ENCODE measurements around the gene FBXO31. TPM values are rescaled to one million over a fixed set of nuclear protein-coding genes. Genes with fewer than 3 reads are reported as not detected.

The FBXO31 gene
- total RNA-seq, 1 experiment from 2014 or later, result 11.9 TPM

DNA sequence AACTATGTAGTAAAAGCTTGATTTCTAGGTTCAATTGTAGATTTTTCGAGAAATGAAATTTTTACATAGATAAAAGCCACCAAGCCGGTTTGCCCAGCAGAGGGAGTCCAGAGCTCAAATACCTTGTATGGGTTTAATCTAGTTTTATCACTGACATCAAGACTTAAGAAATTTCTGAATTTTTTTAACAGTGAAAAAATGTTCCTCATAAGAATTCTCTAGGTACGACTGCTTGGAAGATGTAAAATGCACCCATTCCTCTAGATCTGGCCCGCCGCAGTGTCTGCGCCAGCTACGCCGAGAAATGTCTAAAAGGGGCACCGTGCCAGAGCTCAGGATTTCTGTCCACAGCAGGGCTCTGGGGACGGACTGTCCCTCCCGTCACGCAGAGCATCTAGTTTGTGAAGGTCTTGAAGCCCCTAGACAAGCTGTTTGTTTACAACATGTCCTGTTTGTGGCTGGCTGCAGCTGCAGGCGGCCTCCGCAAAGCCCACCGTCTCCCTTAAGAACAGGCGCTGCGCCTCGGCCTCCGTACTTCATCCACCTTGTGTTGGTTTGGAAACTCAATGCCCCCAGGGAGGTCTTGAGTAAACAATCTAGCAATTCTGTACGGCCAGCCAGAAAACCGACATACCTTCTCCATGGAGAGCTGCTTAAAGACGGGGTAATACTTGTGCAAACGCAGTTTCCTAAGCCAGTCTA, 33.4 kb upstream of the FBXO31 start:
- no peaks in the 10 kb centered on the region for H3K4me1 ChIP-seq
- peak; percentile 11 to 32 for DNase-seq
- H3K9me3 ChIP-seq (replicated peaks), result no peaks in the 10 kb centered on the region
- H3K4me3 ChIP-seq, result no peak overlapping the region
- H3K36me3 ChIP-seq, result no peaks in the 10 kb centered on the region
- H3K27ac ChIP-seq, result no peak overlapping the region
- H3K27me3 ChIP-seq, result no peaks in the 10 kb centered on the region

DNA sequence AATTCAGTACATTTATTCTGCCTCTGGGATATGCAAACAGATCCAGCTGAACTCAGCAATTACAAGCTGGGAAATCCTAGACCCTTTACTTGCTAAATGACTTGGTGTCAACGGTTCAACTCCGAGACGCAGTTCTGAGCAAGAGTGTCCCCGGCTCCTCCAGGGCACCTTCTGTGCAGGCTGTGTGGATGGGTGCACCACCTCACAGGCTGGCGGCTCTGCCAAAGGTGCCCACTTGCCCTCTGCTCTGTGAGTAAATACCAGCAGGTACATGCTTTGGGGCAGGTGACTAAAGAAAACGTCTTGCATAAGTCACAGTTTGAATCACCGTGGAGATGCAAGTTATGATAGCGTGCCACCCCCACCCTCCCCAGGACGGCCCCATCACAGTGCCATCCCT, 31.9 kb upstream of the FBXO31 start:
- Histone ChIP-seq H3K4me1 (no peaks in the 10 kb centered on the region), H3K36me3 (no peaks in the 10 kb centered on the region), H3K27me3 (no peaks in the 10 kb centered on the region), H3K4me3 (no peak overlapping the region), H3K9me3 (replicated peaks) (no peaks in the 10 kb centered on the region), H3K27ac (no peak overlapping the region)
- no peak for DNase-seq

DNA sequence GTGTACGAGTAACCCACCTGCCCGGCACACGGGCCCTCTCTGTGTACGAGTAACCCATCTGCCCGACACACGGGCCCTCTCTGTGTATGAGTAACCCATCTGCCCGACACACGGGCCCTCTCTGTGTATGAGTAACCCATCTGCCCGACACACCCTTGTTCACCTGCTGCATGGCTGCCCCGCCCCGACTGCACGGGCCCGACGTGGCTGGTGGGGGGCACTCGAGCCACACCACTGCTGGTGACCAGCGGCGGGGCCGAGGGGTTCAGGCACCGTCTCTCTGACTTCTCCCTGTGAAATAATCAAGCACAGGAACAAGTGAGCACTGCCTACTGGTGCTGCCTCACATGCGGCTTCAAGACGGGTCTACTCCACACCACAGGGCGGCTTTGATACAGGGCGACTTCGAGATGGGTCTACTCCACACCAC, 30.7 kb upstream of the FBXO31 start:
- no peak overlapping the region for H3K4me3 ChIP-seq
- no peaks in the 10 kb centered on the region for H3K4me1 ChIP-seq
- no peaks in the 10 kb centered on the region for H3K27me3 ChIP-seq
- no peak overlapping the region for H3K27ac ChIP-seq
- no peak for DNase-seq
- H3K9me3 ChIP-seq (replicated peaks), result no peaks in the 10 kb centered on the region
- H3K36me3 ChIP-seq, result no peaks in the 10 kb centered on the region

DNA sequence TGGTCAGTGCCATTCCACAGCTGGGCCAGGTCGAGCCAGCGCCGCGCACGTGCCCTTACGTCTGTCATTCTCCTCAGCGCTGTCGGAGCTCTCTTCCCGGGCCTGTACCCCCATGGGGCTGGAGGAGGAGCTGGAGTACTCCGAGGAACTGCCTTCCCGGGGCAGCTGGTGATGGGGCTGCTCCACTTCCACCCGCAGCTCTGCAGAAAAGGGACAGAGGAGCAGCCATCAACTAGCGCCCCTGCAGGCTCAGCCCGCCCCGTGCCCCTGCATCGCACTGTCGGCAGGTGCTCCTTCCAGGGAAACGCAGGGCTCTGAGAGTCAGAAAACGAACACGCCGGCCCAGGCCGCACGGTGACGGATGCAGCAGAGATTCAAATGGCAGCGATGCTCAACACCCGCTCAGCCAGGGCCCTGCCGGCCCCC, 29.4 kb upstream of the FBXO31 start:
- DNase-seq, result no peak

DNA sequence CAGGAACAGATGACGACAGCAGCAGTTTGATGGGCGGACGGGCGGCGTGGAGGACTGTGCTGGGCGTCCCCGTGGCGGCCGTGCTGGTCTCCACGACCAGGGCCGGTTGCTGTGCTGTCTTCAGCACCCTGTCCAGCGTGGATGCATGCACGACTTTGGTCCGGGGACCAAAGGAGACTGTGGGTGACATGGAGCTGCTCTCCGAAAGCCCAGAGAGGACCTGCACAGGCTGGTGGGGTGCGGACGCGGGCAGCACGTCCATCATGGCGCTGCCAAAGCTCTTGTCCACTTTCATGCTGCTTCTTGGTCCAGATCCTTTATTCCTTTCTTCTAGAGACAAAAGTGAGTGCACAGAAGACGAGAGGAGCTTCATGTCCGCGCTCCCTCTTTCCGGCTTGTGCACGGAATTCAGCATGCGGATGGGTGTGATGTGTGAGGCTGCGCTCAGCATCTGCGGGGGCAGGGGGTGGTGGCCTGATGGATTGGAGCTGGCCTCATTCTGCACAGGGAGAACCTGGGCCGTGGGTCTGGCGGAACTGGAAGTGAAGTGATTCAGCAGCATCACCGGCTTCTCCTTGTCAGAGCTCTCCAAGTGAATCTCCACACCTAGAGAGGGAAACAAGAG, 28.9 kb upstream of the FBXO31 start:
- no peaks in the 10 kb centered on the region for H3K4me1 ChIP-seq
- no peak for DNase-seq
- no peak overlapping the region for H3K27ac ChIP-seq
- no peaks in the 10 kb centered on the region for H3K27me3 ChIP-seq
- no peak overlapping the region for H3K4me3 ChIP-seq
- H3K36me3 ChIP-seq, result no peaks in the 10 kb centered on the region
- H3K9me3 ChIP-seq (replicated peaks), result no peaks in the 10 kb centered on the region

More for the DNA sequence above, 29.4 kb upstream of the FBXO31 start:
- Histone ChIP-seq H3K27ac (no peak overlapping the region), H3K9me3 (replicated peaks) (no peaks in the 10 kb centered on the region), H3K36me3 (no peaks in the 10 kb centered on the region), H3K27me3 (no peaks in the 10 kb centered on the region), H3K4me1 (no peaks in the 10 kb centered on the region), H3K4me3 (no peak overlapping the region)

DNA sequence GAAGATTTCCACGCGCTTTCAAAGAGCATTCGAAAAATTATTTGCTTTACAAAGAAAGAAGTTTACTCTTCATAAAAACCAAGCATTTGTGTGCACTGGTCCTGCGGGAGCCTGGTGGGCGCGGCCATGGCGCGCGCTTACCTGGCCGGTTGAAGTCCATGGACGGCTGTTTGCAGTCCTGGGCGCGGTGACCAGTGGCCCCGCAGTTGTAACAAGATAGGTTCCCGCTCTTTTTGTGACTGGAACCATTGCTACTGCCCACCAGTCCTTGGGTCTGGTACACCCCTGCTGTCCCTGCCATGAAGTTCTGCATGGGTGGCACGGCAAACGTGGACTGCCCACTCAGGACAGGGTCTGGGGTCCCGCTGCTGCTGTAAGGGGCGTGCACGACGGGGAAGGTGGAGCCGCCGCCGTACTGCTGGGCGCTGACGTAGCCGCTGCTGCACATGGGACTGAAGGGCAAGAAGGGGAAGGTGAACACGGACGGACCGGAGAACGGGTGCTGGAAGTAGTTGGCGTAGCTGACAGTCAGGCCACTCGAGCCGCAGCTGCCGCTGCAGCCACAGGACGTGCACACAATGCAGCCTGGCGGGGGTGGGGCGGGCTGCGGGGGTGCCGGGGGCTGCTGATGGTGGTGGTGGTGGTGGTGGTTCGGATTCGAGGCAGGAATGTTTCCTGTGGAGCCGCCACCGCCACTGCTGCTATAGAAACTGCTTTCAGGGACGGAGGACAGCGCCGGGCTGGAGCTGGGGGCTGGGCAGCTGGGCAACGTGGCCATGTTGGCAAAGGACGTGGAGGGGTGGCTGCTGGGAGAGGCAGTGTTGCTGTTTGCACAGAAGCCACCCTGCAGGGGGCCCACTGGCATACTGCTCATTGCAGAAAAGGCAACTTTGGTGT, 28.0 kb upstream of the FBXO31 start:
- Histone ChIP-seq H3K27ac (no peak overlapping the region), H3K4me1 (no peaks in the 10 kb centered on the region), H3K36me3 (no peaks in the 10 kb centered on the region), H3K4me3 (no peak overlapping the region), H3K27me3 (no peaks in the 10 kb centered on the region), H3K9me3 (replicated peaks) (no peaks in the 10 kb centered on the region)
- DNase-seq, result no peak

DNA sequence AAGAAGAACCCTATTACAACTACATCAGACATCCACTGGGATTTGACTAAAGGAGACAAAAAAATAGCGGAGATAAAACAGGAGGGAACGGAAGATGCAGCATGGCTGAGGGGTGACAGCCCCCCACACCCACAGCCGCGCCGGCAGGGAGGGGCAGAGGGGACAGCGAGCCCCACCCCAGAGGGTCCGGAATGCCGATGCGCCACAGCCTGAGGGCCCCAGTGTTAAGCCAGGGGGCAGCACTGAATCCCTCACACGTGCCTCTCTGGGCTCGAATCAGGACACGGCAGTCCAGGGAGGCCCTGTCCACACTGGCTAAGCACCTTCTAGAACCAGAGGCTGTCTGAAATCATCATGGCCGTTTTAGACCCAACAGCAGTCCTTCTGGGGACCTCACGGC, 27.4 kb upstream of the FBXO31 start:
- no peaks in the 10 kb centered on the region for H3K36me3 ChIP-seq
- H3K4me3 ChIP-seq, result no peak overlapping the region
- H3K4me1 ChIP-seq, result no peaks in the 10 kb centered on the region
- no peaks in the 10 kb centered on the region for H3K27me3 ChIP-seq
- no peak for DNase-seq
- H3K27ac ChIP-seq, result no peak overlapping the region
- no peaks in the 10 kb centered on the region for H3K9me3 ChIP-seq (replicated peaks)

DNA sequence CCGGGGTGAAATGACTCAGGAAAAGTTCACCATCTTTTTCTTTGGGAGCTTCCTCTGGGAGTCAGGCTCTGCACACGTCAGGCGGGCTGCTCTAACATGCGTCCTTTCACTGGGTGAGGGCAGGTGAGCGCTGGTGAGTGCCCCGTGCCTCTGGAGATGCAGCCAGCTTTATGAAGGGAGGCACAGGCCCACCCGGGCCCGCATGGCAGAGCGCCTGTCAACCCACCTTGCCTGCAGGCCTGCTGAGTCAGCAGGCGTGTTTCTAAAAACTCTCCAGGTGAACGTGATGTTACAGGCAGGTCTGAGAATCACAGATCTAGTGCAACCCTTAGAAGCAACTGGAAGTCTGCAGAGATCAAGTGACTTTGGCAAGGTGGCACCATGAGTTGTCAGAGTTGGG, 27.0 kb upstream of the FBXO31 start:
- no peaks in the 10 kb centered on the region for H3K27me3 ChIP-seq
- no peak overlapping the region for H3K27ac ChIP-seq
- H3K4me1 ChIP-seq, result no peaks in the 10 kb centered on the region
- no peaks in the 10 kb centered on the region for H3K36me3 ChIP-seq
- no peaks in the 10 kb centered on the region for H3K9me3 ChIP-seq (replicated peaks)
- DNase-seq, result no peak
- H3K4me3 ChIP-seq, result no peak overlapping the region

DNA sequence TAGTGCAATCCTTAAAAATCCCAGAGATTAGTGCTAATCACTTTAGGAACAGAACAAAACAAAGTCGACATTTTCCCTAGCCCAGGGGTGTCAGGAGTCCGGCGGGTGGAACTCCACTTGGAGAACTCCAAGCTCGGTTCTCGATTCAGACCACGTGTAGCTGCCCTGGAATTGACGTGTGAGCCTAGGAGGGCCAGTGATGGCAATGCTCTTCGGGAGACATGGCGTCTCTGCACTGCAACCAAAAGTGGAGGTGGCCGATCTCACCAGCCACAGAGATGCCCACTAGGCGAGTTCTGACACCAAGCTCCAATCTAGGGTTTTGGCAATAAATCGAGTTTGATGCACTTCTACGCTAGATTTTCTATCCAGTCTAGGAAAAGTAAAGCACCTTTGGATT, 26.2 kb upstream of the FBXO31 start:
- no peak for DNase-seq
- H3K36me3 ChIP-seq, result no peaks in the 10 kb centered on the region
- no peaks in the 10 kb centered on the region for H3K4me1 ChIP-seq
- no peaks in the 10 kb centered on the region for H3K9me3 ChIP-seq (replicated peaks)
- no peak overlapping the region for H3K4me3 ChIP-seq
- no peaks in the 10 kb centered on the region for H3K27me3 ChIP-seq
- no peak overlapping the region for H3K27ac ChIP-seq

DNA sequence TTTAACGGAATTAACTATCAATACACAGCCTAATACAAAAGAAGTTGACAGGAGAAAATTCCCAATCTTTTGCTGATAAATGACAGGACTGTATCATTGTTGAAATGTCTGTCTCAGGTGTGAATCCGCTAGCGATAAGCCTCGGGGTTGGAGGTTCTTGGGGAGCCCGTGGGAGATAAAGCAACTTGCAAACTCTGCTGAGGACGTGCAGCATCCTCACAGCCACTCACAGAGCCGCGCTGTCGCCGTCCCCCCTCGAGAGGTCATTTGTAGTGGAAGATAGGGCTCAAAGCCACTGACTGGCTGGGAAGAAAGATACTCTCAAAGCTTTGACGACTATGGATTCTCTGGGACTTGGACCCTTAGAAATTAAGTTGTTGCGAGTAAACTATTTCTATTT, 25.6 kb upstream of the FBXO31 start:
- no peaks in the 10 kb centered on the region for H3K27me3 ChIP-seq
- no peaks in the 10 kb centered on the region for H3K9me3 ChIP-seq (replicated peaks)
- no peak overlapping the region for H3K4me3 ChIP-seq
- no peaks in the 10 kb centered on the region for H3K36me3 ChIP-seq
- H3K27ac ChIP-seq, result no peak overlapping the region
- no peak for DNase-seq
- H3K4me1 ChIP-seq, result no peaks in the 10 kb centered on the region

DNA sequence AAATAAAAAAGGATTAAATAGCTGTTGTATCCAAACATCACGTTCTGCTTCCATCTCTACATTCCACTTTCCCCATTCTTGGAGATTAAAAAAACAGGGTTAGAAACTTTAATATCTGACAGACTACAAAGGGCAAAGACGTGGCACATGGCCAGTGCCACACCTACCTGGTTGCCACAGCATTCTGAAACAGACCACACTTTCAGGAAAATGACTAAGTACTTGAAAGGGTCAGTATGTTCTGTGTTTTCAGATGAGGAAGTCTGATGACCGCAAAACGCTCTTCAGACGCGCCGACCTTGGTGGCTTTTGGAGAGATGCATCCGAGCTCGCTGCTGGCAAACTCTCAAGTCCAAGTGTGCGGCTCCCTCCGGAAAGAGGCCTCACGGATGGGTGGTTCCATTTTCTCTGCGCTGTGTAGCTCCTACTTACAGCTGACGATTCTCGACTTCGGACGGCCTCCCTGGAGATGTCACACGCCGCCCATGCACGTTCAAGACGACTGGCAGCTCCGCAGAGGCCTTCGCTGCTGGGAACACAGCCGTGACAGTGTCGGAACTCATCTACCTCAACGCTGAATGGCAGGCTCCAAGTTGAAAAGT, 24.0 kb upstream of the FBXO31 start:
- no peaks in the 10 kb centered on the region for H3K36me3 ChIP-seq
- no peaks in the 10 kb centered on the region for H3K27me3 ChIP-seq
- no peaks in the 10 kb centered on the region for H3K9me3 ChIP-seq (replicated peaks)
- no peak overlapping the region for H3K4me3 ChIP-seq
- H3K27ac ChIP-seq, result no peak overlapping the region
- no peaks in the 10 kb centered on the region for H3K4me1 ChIP-seq
- DNase-seq, result no peak

DNA sequence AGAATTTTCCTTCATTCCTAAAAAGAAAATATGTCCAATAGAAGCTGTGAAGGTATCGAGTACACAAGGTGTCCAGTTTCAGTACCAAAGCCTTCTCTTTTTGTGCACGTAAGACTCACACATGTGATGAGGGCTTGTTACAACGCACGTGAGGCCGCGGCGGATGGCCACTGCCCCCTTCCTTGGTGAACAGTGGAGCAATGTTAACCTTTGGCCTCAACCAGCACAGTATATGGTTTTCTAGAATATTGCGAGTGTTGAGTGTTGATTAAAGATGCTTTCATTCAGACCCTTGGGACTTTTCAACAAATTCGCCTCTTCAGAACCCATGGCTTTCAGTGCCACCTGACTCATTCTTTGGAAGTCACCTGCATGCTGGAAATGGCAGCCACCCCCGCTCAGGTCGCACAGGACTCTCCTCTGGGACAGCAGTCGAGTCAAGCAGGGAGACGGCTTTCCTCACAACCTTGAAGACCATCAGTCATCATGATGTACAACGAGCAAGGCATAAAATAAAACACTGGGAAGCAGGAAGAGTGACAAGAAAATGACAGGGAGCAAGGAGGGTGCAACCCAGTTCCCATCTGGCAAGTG, 23.0 kb upstream of the FBXO31 start:
- H3K36me3 ChIP-seq, result no peaks in the 10 kb centered on the region
- no peaks in the 10 kb centered on the region for H3K4me1 ChIP-seq
- no peak for DNase-seq
- H3K9me3 ChIP-seq (replicated peaks), result no peaks in the 10 kb centered on the region
- H3K4me3 ChIP-seq, result no peak overlapping the region
- no peak overlapping the region for H3K27ac ChIP-seq
- H3K27me3 ChIP-seq, result no peaks in the 10 kb centered on the region

DNA sequence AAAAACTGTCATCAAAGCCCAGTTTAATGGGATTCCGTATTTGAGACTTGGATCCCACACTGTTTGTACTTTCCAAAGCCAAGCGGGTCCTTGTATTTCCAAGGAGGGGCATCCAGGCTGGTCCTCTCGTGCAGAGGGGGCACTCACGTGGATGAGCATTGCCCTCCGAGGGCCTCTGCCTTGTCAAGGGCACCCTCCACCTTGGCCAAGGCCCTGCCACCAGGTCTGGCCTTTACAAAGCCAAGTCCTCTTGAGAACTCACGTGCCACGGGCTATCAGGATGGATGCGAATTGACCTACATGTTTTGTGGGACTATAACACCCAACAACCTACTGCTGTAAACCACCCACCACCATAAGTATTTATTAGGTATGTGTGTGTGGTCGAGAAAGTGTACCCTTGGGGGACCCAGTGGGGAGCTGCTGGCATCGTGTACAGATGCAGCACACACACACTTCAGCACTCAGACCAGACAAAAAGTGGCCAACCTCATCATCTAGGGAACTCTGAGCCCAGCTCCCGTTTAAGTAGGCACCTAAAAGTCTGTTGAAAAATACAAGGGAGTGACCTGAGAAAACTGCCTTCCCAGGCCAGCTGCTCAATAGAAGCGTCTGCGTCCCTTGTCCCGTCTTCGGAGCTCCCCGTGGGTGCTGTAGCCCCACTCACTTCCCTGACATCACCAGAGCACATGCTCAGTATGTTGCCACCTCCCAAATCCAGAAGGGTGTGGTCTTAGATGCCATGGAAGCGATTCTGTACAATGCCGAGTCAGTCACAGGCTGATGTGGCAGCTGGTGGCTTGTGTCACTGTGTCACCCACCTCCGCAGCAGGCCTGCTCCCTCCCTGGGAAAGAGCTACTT, 21.4 kb upstream of the FBXO31 start:
- Histone ChIP-seq H3K27ac (no peak overlapping the region), H3K4me1 (no peaks in the 10 kb centered on the region), H3K27me3 (no peaks in the 10 kb centered on the region), H3K9me3 (replicated peaks) (no peaks in the 10 kb centered on the region), H3K36me3 (no peaks in the 10 kb centered on the region), H3K4me3 (no peak overlapping the region)
- DNase-seq, result no peak
